Karpas-422 (cell line): ENCODE data around the gene AMMECR1. TPM values are rescaled to one million over a fixed set of nuclear protein-coding genes. Genes with fewer than 3 reads are reported as not detected.

ENCODE experiments used
- DNase-seq: peaks from one replicate; pipeline ENCODE4 v3.0.0-alpha.2; 2015
- H2AFZ ChIP-seq: fragments of 200-600 bp; sonication (generic); 2 replicates; pipeline ENCODE4 v1.6.1; 2014; ENCODE audit warnings: antibody characterized with exemption, low read length, mixed read lengths
- H3K27ac ChIP-seq: fragments of 200-600 bp; sonication (generic); 2 replicates; pipeline ENCODE4 v1.5.1; 2014; ENCODE audit warnings: mild to moderate bottlenecking, low read length, moderate library complexity
- H3K27me3 ChIP-seq: fragments of 200-600 bp; sonication (generic); 2 replicates; pipeline ENCODE4 v1.6.1; 2014; ENCODE audit warnings: low read length, mixed read lengths
- H3K36me3 ChIP-seq: fragments of 200-600 bp; sonication (generic); 2 replicates; pipeline ENCODE4 v1.6.1; 2014; ENCODE audit warnings: low read length, mixed read lengths; ENCODE audit not compliant: insufficient read depth
- H3K4me1 ChIP-seq: fragments of 200-600 bp; sonication (generic); 2 replicates; pipeline ENCODE4 v1.6.1; 2014; ENCODE audit warnings: mild to moderate bottlenecking, low read length, mixed read lengths
- H3K4me2 ChIP-seq: fragments of 200-600 bp; sonication (generic); 2 replicates; pipeline ENCODE4 v1.6.1; 2014; ENCODE audit warnings: low read length, low read depth, mild to moderate bottlenecking; ENCODE audit not compliant: poor library complexity, severe bottlenecking
- H3K4me3 ChIP-seq: fragments of 200-600 bp; sonication (generic); 2 replicates; pipeline ENCODE4 v1.5.1; 2014; ENCODE audit warnings: mild to moderate bottlenecking, antibody characterized with exemption, low read length, mixed read lengths
- H3K79me2 ChIP-seq: fragments of 200-600 bp; sonication (generic); 2 replicates; pipeline ENCODE4 v1.6.1; 2014; ENCODE audit warnings: mild to moderate bottlenecking, low read length, mixed read lengths
- H3K9ac ChIP-seq: fragments of 200-600 bp; sonication (generic); 2 replicates; pipeline ENCODE4 v1.6.0; 2014; ENCODE audit warnings: low read length
- H3K9me2 ChIP-seq: fragments of 200-600 bp; sonication (generic), shearing (Covaris generic); replicated peaks from 2 replicates; pipeline ENCODE4 v1.6.0; 2014; ENCODE audit warnings: mild to moderate bottlenecking, low read length, moderate library complexity; ENCODE audit not compliant: insufficient read depth
- H3K9me3 ChIP-seq: fragments of 300-700, 200-600 bp; sonication (generic); 2 replicates; pipeline ENCODE4 v1.6.1; 2014; ENCODE audit warnings: low read length, mixed read lengths
- H4K20me1 ChIP-seq: fragments of 200-600 bp; sonication (generic); 2 replicates; pipeline ENCODE4 v1.6.1; 2014; ENCODE audit warnings: mild to moderate bottlenecking, antibody characterized with exemption, low read length, low read depth; ENCODE audit not compliant: insufficient read depth
- total RNA-seq: library from RNA; depleted of rRNA; stranded (reverse); fragments of >200 nt; shearing (Covaris generic); gene quantifications from 2 replicates; pipeline ENCODE4 v1.2.3, GENCODE V29; 2014; ENCODE audit warnings: low replicate concordance

Gene AMMECR1
- total RNA-seq, 1 experiment from 2014 or later: 15.1 TPM

- Histone ChIP-seq H3K36me3 (no peaks in the 10 kb centered on the region), H3K27ac (no peak overlapping the region), H2AFZ (no peak overlapping the region), H3K27me3 (no peaks in the 10 kb centered on the region), H3K4me2 (no peak overlapping the region), H3K79me2 (peaks cover 70% of the 10 kb centered on the region), H4K20me1 (no peaks in the 10 kb centered on the region), H3K4me3 (no peak overlapping the region), H3K9ac (no peak overlapping the region), H3K9me2 (no peaks in the 10 kb centered on the region), H3K4me1 (no peaks in the 10 kb centered on the region), H3K9me3 (no peaks in the 10 kb centered on the region)
- DNase-seq: no peak
These were observed 52.2 kb downstream of the AMMECR1 start for GRCh38 chrX:110265661-110266060.

GRCh38 chrX:110259117-110259516 is 58.8 kb downstream of the AMMECR1 start:
- no peaks in the 10 kb centered on the region for H3K4me1 ChIP-seq
- H3K27ac ChIP-seq: no peak overlapping the region
- H4K20me1 ChIP-seq: no peaks in the 10 kb centered on the region
- H3K79me2 ChIP-seq: peaks cover 56% of the 10 kb centered on the region
- H3K36me3 ChIP-seq: no peaks in the 10 kb centered on the region
- no peaks in the 10 kb centered on the region for H3K9me3 ChIP-seq
- no peak overlapping the region for H3K9ac ChIP-seq
- no peak overlapping the region for H2AFZ ChIP-seq
- H3K9me2 ChIP-seq: no peaks in the 10 kb centered on the region
- no peak overlapping the region for H3K4me3 ChIP-seq
- H3K27me3 ChIP-seq: no peaks in the 10 kb centered on the region
- H3K4me2 ChIP-seq: no peak overlapping the region
- no peak for DNase-seq

GRCh38 chrX:110258552-110258951 is 59.3 kb downstream of the AMMECR1 start:
- peaks cover 52% of the 10 kb centered on the region for H3K79me2 ChIP-seq
- H3K27me3 ChIP-seq: no peaks in the 10 kb centered on the region
- H3K9me2 ChIP-seq: no peaks in the 10 kb centered on the region
- no peak overlapping the region for H3K9ac ChIP-seq
- no peak overlapping the region for H2AFZ ChIP-seq
- no peak for DNase-seq
- no peaks in the 10 kb centered on the region for H3K9me3 ChIP-seq
- H3K36me3 ChIP-seq: no peaks in the 10 kb centered on the region
- no peaks in the 10 kb centered on the region for H4K20me1 ChIP-seq
- no peak overlapping the region for H3K4me2 ChIP-seq
- no peaks in the 10 kb centered on the region for H3K4me1 ChIP-seq
- H3K4me3 ChIP-seq: no peak overlapping the region
- H3K27ac ChIP-seq: no peak overlapping the region

- no peak overlapping the region for H3K27ac ChIP-seq
- H3K4me2 ChIP-seq: no peak overlapping the region
- H3K9ac ChIP-seq: no peak overlapping the region
- no peaks in the 10 kb centered on the region for H3K9me3 ChIP-seq
- H3K9me2 ChIP-seq: no peaks in the 10 kb centered on the region
- H3K27me3 ChIP-seq: no peaks in the 10 kb centered on the region
- no peak for DNase-seq
- no peak overlapping the region for H2AFZ ChIP-seq
- H3K4me1 ChIP-seq: no peaks in the 10 kb centered on the region
- H3K36me3 ChIP-seq: no peaks in the 10 kb centered on the region
- peaks cover 45% of the 10 kb centered on the region for H3K79me2 ChIP-seq
- no peak overlapping the region for H3K4me3 ChIP-seq
- no peaks in the 10 kb centered on the region for H4K20me1 ChIP-seq
These were observed 60.0 kb downstream of the AMMECR1 start for GRCh38 chrX:110257889-110258288.

- H3K9me3 ChIP-seq: no peaks in the 10 kb centered on the region
- no peak overlapping the region for H3K4me2 ChIP-seq
- H3K27ac ChIP-seq: no peak overlapping the region
- peaks cover 24% of the 10 kb centered on the region for H3K79me2 ChIP-seq
- H3K9me2 ChIP-seq: no peaks in the 10 kb centered on the region
- no peaks in the 10 kb centered on the region for H4K20me1 ChIP-seq
- no peaks in the 10 kb centered on the region for H3K36me3 ChIP-seq
- no peak overlapping the region for H2AFZ ChIP-seq
- DNase-seq: no peak
- H3K27me3 ChIP-seq: no peaks in the 10 kb centered on the region
- H3K4me3 ChIP-seq: no peak overlapping the region
- H3K9ac ChIP-seq: no peak overlapping the region
- no peaks in the 10 kb centered on the region for H3K4me1 ChIP-seq
These were observed 65.2 kb downstream of the AMMECR1 start for GRCh38 chrX:110252711-110253110.

GRCh38 chrX:110251961-110252360 is 65.9 kb downstream of the AMMECR1 start:
- Histone ChIP-seq H3K9me3 (no peaks in the 10 kb centered on the region), H3K4me1 (peaks cover 2% of the 10 kb centered on the region; the same call in 1 of the 2 replicates), H3K27ac (no peak overlapping the region), H4K20me1 (no peaks in the 10 kb centered on the region), H3K36me3 (no peaks in the 10 kb centered on the region), H3K9me2 (no peaks in the 10 kb centered on the region), H3K79me2 (peaks cover 20% of the 10 kb centered on the region), H3K4me2 (no peak overlapping the region), H3K27me3 (no peaks in the 10 kb centered on the region), H2AFZ (no peak overlapping the region), H3K9ac (no peak overlapping the region), H3K4me3 (no peak overlapping the region)
- DNase-seq: no peak

GRCh38 chrX:110251526-110251925 is 66.4 kb downstream of the AMMECR1 start:
- peaks cover 17% of the 10 kb centered on the region for H3K79me2 ChIP-seq
- H3K4me1 ChIP-seq: peaks cover 5% of the 10 kb centered on the region
- H3K9me3 ChIP-seq: no peaks in the 10 kb centered on the region
- no peaks in the 10 kb centered on the region for H3K9me2 ChIP-seq
- no peak for DNase-seq
- H3K9ac ChIP-seq: no peak overlapping the region
- no peak overlapping the region for H3K4me3 ChIP-seq
- no peak overlapping the region for H3K4me2 ChIP-seq
- no peaks in the 10 kb centered on the region for H4K20me1 ChIP-seq
- no peaks in the 10 kb centered on the region for H3K36me3 ChIP-seq
- H3K27me3 ChIP-seq: no peaks in the 10 kb centered on the region
- no peak overlapping the region for H2AFZ ChIP-seq
- H3K27ac ChIP-seq: no peak overlapping the region

- Histone ChIP-seq H3K9me3 (no peaks in the 10 kb centered on the region), H2AFZ (no peak overlapping the region), H3K9me2 (no peaks in the 10 kb centered on the region), H3K79me2 (peaks cover 20% of the 10 kb centered on the region), H3K36me3 (no peaks in the 10 kb centered on the region), H3K27ac (no peak overlapping the region), H3K4me3 (no peak overlapping the region), H3K9ac (no peak overlapping the region), H4K20me1 (no peaks in the 10 kb centered on the region), H3K27me3 (no peaks in the 10 kb centered on the region), H3K4me2 (no peak overlapping the region), H3K4me1 (peaks cover 7% of the 10 kb centered on the region)
- no peak for DNase-seq
These were observed 67.0 kb downstream of the AMMECR1 start for GRCh38 chrX:110250847-110251246.

- Histone ChIP-seq H4K20me1 (no peaks in the 10 kb centered on the region), H2AFZ (no peak overlapping the region)
- no peak for DNase-seq
These were observed 69.3 kb downstream of the AMMECR1 start for GRCh38 chrX:110248578-110248977.

More at GRCh38 chrX:110248578-110248977, 69.3 kb downstream of the AMMECR1 start:
- no peak overlapping the region for H3K27ac ChIP-seq
- no peaks in the 10 kb centered on the region for H3K36me3 ChIP-seq
- no peaks in the 10 kb centered on the region for H3K9me2 ChIP-seq
- H3K4me2 ChIP-seq: no peak overlapping the region
- no peaks in the 10 kb centered on the region for H3K9me3 ChIP-seq
- peaks cover 18% of the 10 kb centered on the region for H3K79me2 ChIP-seq
- H3K27me3 ChIP-seq: no peaks in the 10 kb centered on the region
- H3K4me1 ChIP-seq: peaks cover 7% of the 10 kb centered on the region
- no peak overlapping the region for H3K9ac ChIP-seq
- H3K4me3 ChIP-seq: no peak overlapping the region
